ENCODE results near the gene LAMP2. TPM values are rescaled to one million over a fixed set of nuclear protein-coding genes. Genes with fewer than 3 reads are reported as not detected.

Gene LAMP2
- total RNA-seq, 1 experiment from 2014 or later = 41.1 TPM

DNA sequence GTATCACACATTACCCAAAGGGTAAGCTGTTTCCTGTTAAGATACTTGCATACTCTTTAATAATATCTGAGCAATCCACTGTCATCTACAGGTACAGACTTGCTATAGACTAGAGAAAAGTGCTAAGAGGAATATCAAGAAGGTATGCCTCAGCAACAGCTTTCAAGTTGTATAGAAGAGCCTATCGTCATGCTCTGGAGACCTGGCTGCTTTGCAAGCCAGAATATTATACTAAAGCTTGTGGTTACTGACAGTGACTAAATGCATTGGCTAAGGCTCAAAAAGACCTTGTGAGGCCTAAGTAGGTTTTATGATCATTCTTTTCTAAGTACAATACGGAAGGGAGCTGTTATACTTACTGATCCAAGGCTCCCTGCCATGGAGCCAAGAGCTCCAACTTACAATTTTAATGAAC, 11.3 kb downstream of the LAMP2 start:
- DNase-seq (ENCODE audit: low read depth, low spot score) (no peak), ATAC-seq (no peak)
- BruUV-seq (replicated peaks) = no TSS peak
- CTCF ChIA-PET = no interaction called here
- RAD21 ChIA-PET (ENCODE audit: low non-redundant PET in 1 of 2, low total read pairs in 2 of 2, uncharacterized antibody in 2 of 2, unreplicated experiment in 2 of 2) = no interaction called here
- Histone ChIP-seq H2AFZ (ENCODE audit: low read depth, low read length, poor library complexity, severe bottlenecking) (no peak overlapping the region), H3K9me2 (ENCODE audit: insufficient read depth) (no peaks in the 10 kb centered on the region), H4K20me1 (ENCODE audit: insufficient read depth) (no peaks in the 10 kb centered on the region), H3K27ac (ENCODE audit: low read depth, low read length) (no peak overlapping the region), H3K36me3 (ENCODE audit: control insufficient read depth in 1 of 2, insufficient read depth in 2 of 2, low read length in 2 of 2) (peaks cover 0 to 3% of the 10 kb centered on the region in 2 experiments; a peak in 1 of 4 replicates), H3K9me3 (ENCODE audit: control insufficient read depth in 1 of 2, insufficient read depth in 1 of 2, low read depth in 1 of 2, low read length in 2 of 2) (no peaks in the 10 kb centered on the region), H3K9ac (ENCODE audit: low read length) (no peak overlapping the region), H3K4me2 (ENCODE audit: low read length) (no peak overlapping the region), H3K79me2 (ENCODE audit: insufficient read depth, low read length) (peaks cover 6% of the 10 kb centered on the region; the same call in 1 of the 2 replicates), H3K4me1 (ENCODE audit: control insufficient read depth in 1 of 2, insufficient read depth in 2 of 2, low read length in 2 of 2) (no peaks in the 10 kb centered on the region), H3K4me3 (replicated peaks in 1 of 2; ENCODE audit: low read depth in 1 of 2, low read length in 2 of 2) (no peak overlapping the region), H3K27me3 (ENCODE audit: insufficient read depth, low read length) (no peaks in the 10 kb centered on the region)
- intact Hi-C loops (cut with micrococcal nuclease) = no loop called here
- POLR2A ChIA-PET = no interaction called here
- TF ChIP-seq EZH2 (IDR thresholded peaks at IDR 0.05) (no peak), JUND (IDR thresholded peaks at IDR 0.05) (no peak), ZNF274 (IDR thresholded peaks at IDR 0.05; ENCODE audit: low read depth, low read length) (no peak), CEBPB (IDR thresholded peaks at IDR 0.05; ENCODE audit: low read depth) (no peak), ELF1 (IDR thresholded peaks at IDR 0.05; ENCODE audit: borderline replicate concordance, low read depth) (no peak), TCF7L2 (IDR thresholded peaks at IDR 0.05; ENCODE audit: borderline replicate concordance, extremely low read depth, insufficient read depth, insufficient read length) (no peak)
- TF ChIP-seq, protein P1, sequence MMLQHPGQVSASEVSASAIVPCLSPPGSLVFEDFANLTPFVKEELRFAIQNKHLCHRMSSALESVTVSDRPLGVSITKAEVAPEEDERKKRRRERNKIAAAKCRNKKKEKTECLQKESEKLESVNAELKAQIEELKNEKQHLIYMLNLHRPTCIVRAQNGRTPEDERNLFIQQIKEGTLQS (IDR thresholded peaks at IDR 0.05) = no peak
- TF ChIP-seq, protein P2, sequence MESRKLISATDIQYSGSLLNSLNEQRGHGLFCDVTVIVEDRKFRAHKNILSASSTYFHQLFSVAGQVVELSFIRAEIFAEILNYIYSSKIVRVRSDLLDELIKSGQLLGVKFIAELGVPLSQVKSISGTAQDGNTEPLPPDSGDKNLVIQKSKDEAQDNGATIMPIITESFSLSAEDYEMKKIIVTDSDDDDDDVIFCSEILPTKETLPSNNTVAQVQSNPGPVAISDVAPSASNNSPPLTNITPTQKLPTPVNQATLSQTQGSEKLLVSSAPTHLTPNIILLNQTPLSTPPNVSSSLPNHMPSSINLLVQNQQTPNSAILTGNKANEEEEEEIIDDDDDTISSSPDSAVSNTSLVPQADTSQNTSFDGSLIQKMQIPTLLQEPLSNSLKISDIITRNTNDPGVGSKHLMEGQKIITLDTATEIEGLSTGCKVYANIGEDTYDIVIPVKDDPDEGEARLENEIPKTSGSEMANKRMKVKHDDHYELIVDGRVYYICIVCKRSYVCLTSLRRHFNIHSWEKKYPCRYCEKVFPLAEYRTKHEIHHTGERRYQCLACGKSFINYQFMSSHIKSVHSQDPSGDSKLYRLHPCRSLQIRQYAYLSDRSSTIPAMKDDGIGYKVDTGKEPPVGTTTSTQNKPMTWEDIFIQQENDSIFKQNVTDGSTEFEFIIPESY (IDR thresholded peaks at IDR 0.05; ENCODE audit: extremely low read depth, insufficient replicate concordance, low read length) = no peak

All from HCT116 (cell line).